ENCODE results near the gene ZNF276. TPM values are rescaled to one million over a fixed set of nuclear protein-coding genes. Genes with fewer than 3 reads are reported as not detected.

The ZNF276 gene
- total and polyA plus RNA-seq, 4 donors: 24.4 to 61.3 (median 42.0) TPM

DNA sequence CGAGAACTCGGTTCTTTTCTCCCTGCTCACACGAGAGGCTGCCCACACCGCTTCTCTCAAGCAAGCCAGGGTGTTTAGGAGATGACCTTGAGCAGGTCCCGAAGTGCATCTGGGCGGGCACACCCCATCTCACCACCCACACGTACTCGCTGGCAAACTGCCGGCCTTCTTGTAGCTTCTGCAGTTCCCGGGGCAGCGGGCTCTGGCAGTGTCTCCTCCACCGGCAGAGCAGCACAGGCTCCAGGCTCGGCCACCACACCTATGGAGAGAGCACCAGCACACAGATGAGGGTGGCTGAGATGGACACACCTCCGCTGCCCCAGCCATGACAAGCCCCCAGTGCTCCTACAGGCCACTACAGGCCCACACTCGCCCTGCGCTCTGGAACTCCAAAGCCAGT lies 23.5 kb downstream of the ZNF276 start:
- Histone ChIP-seq H3K27ac (ENCODE audit: low read depth, low read length) (no peak overlapping the region), H3K36me3 (ENCODE audit: control insufficient read depth, insufficient read depth, low read length) (peaks cover 83% of the 10 kb centered on the region), H3K4me1 (ENCODE audit: control insufficient read depth, insufficient read depth, low read length) (peaks cover 12% of the 10 kb centered on the region), H3K9me3 (ENCODE audit: control insufficient read depth, insufficient read depth, low read length) (no peaks in the 10 kb centered on the region), H3K4me3 (ENCODE audit: low read depth, low read length) (no peak overlapping the region), H3K27me3 (ENCODE audit: control insufficient read depth, insufficient read depth, low read length) (no peaks in the 10 kb centered on the region)
- WGBS (ENCODE audit: insufficient coverage): 95% methylated on average over 10 of the region's 16 CpGs
- DNase-seq (ENCODE audit: low read depth in 4 of 6, low spot score in 6 of 6): no peak

DNA sequence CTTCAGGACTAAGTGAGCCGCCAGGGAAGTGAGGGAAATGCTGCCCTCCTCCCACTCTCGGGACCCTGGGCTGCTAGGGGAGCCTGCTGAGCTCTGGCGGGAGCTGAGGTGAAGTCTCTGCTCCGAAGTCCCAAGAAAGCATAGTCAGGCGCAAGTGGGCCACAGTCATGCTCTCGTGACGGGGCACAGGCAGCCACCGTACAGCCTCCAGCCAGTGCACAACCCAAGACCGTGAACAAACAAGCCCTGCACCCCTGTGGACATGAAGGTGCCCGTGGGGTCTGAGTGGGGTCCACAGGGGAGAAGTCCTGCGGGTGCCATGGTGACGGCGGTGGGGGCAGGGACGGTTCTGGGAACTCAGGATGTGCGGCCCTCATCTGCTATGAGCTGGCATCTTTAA lies 24.7 kb downstream of the ZNF276 start:
- H3K27me3 ChIP-seq (ENCODE audit: control insufficient read depth, insufficient read depth, low read length): no peaks in the 10 kb centered on the region
- DNase-seq (ENCODE audit: low read depth in 4 of 6, low spot score in 6 of 6): no peak
- H3K27ac ChIP-seq (ENCODE audit: low read depth, low read length): no peak overlapping the region
- no peaks in the 10 kb centered on the region for H3K9me3 ChIP-seq (ENCODE audit: control insufficient read depth, insufficient read depth, low read length)
- H3K4me1 ChIP-seq (ENCODE audit: control insufficient read depth, insufficient read depth, low read length): peaks cover 12% of the 10 kb centered on the region
- H3K4me3 ChIP-seq (ENCODE audit: low read depth, low read length): no peak overlapping the region
- 88% methylated on average over 15 of the region's 15 CpGs for WGBS (ENCODE audit: insufficient coverage)
- peaks cover 83% of the 10 kb centered on the region for H3K36me3 ChIP-seq (ENCODE audit: control insufficient read depth, insufficient read depth, low read length)

DNA sequence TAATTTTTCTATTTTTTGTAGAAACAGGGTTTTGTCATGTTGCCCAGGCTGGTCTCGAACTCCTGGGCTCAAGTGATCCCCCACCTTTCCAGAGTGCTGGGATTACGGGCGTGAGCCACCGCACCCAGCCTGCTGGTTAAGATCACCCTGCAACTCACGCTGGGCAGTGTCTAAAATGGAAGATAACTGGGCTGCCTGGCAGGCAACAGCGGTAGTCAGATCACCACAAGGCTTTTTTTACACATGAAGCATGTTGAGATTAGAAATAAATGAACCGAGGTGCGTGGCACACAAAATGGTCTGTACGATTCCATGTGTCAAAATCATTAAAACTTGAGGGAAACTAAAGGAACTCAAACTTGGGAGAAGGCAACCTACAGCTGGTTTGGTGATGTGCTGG lies 26.7 kb downstream of the ZNF276 start:
- peaks cover 73% of the 10 kb centered on the region for H3K36me3 ChIP-seq (ENCODE audit: control insufficient read depth, insufficient read depth, low read length)
- H3K9me3 ChIP-seq (ENCODE audit: control insufficient read depth, insufficient read depth, low read length): no peaks in the 10 kb centered on the region
- no peak overlapping the region for H3K27ac ChIP-seq (ENCODE audit: low read depth, low read length)
- DNase-seq (ENCODE audit: low read depth in 4 of 6, low spot score in 6 of 6): no peak
- 88% methylated on average over 8 of the region's 9 CpGs for WGBS (ENCODE audit: insufficient coverage)
- no peak overlapping the region for H3K4me3 ChIP-seq (ENCODE audit: low read depth, low read length)
- H3K27me3 ChIP-seq (ENCODE audit: control insufficient read depth, insufficient read depth, low read length): no peaks in the 10 kb centered on the region
- peaks cover 12% of the 10 kb centered on the region for H3K4me1 ChIP-seq (ENCODE audit: control insufficient read depth, insufficient read depth, low read length)

DNA sequence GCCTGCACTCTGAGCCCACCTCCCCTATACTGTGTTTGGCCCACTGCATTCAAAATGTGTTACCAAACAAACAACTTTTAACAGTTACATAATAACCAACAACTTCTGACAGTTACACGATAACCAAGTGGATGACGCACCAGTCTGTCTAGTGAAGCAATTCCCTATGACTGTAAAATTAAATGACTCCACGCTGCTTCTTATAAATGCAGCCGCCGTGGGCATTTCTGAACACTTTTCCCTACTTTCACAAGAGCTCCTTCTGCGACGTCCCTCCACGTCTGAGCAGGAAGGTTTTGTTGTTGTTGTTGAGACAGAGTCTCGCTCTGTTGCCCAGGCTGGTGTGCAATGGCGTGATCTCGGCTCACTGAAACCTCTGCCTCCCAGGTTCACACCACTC lies 27.6 kb downstream of the ZNF276 start:
- H3K9me3 ChIP-seq (ENCODE audit: control insufficient read depth, insufficient read depth, low read length): no peaks in the 10 kb centered on the region
- 94% methylated on average over 6 of the region's 11 CpGs for WGBS (ENCODE audit: insufficient coverage)
- H3K36me3 ChIP-seq (ENCODE audit: control insufficient read depth, insufficient read depth, low read length): peaks cover 71% of the 10 kb centered on the region

DNA sequence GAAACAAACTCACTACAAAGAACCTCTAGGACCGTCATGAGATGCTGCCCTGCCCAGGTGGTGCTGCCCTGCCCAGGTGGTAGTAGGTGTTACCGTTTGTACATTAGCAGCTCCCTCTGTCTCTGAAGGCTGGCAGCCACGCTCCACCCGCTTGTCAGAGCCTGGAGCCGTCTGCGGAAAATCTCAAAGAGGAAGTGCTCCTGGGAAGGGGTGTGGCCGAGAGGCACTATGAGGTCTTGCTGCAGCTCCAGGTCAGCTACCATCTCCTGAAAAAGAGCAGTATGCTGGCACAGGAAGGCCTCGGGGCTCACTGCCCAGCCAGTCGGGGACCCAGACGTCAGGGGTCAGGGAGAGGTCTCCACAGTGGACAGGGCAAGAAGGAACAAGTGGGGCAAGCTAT lies 28.3 kb downstream of the ZNF276 start:
- Histone ChIP-seq H3K4me3 (ENCODE audit: low read depth, low read length) (no peak overlapping the region), H3K9me3 (ENCODE audit: control insufficient read depth, insufficient read depth, low read length) (no peaks in the 10 kb centered on the region), H3K27me3 (ENCODE audit: control insufficient read depth, insufficient read depth, low read length) (no peaks in the 10 kb centered on the region), H3K4me1 (ENCODE audit: control insufficient read depth, insufficient read depth, low read length) (peaks cover 12% of the 10 kb centered on the region), H3K27ac (ENCODE audit: low read depth, low read length) (no peak overlapping the region), H3K36me3 (ENCODE audit: control insufficient read depth, insufficient read depth, low read length) (peaks cover 64% of the 10 kb centered on the region)
- 76% methylated on average over 9 of the region's 10 CpGs for WGBS (ENCODE audit: insufficient coverage)
- no peak for DNase-seq (ENCODE audit: low read depth in 4 of 6, low spot score in 6 of 6)

More for the DNA sequence above, 27.6 kb downstream of the ZNF276 start:
- Histone ChIP-seq H3K4me1 (ENCODE audit: control insufficient read depth, insufficient read depth, low read length) (peaks cover 12% of the 10 kb centered on the region), H3K27ac (ENCODE audit: low read depth, low read length) (no peak overlapping the region), H3K4me3 (ENCODE audit: low read depth, low read length) (no peak overlapping the region), H3K27me3 (ENCODE audit: control insufficient read depth, insufficient read depth, low read length) (no peaks in the 10 kb centered on the region)
- no peak for DNase-seq (ENCODE audit: low read depth in 4 of 6, low spot score in 6 of 6)

DNA sequence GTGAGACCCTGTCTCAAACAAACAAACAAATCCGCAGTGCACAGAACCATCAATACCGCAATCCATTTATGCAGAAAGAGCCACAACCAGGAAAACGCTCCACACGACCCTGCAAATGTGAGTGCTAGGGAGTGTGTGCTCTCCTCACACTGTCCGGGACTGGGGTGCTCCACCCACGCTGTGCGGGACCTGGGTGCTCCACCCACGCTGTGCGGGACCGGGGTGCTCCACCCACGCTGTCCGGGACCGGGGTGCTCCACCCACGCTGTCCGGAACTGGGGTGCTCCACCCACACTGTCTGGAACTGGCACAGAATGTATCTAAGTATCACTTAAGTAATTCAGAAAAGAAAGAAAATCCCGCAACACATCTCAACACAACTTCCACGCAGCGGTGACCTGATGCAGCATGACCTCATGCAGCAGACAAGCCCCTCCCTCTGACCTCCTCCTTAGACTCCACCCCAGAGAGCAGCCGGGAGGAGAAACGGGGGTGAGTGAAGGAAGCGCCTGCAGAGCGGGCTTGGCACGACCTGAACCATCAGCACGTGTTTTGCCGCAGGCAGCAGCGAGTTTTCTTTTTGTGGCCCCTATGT lies 38.5 kb downstream of the ZNF276 start:
- H3K36me3 ChIP-seq (ENCODE audit: control insufficient read depth, insufficient read depth, low read length): peaks cover 71% of the 10 kb centered on the region
- 84% methylated on average over 17 of the region's 26 CpGs for WGBS (ENCODE audit: insufficient coverage)

DNA sequence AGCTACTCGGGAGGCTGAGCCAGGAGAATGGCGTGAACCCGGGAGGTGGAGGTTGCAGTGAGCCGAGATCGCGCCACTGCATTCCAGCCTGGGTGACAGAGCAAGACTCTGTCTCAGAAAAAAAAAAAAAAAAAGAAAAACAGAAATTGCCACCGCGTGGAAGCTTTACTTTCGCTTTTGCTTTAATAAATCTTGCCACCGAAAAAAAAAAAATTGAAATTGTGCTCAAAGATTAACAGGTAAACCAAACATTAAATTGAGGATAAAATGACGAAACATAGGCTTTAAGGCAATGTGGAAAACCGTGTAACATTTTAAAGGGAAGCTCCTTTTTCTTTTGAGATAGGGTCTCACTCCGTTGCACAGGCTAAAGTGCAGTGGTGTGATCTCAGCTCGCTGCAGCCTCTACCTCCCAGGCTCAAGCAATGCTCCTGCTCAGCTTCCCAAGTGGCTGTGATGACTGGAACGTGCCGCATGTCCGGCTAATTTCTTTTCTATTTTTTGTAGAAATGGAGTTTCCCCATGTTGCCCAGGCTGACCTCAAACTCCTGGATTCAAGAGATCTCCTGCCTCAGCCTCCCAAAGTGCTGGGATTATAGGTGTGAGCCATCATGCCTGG lies 40.1 kb downstream of the ZNF276 start:
- no peaks in the 10 kb centered on the region for H3K27me3 ChIP-seq (ENCODE audit: control insufficient read depth, insufficient read depth, low read length)
- H3K9me3 ChIP-seq (ENCODE audit: control insufficient read depth, insufficient read depth, low read length): no peaks in the 10 kb centered on the region
- H3K4me1 ChIP-seq (ENCODE audit: control insufficient read depth, insufficient read depth, low read length): no peaks in the 10 kb centered on the region
- no peak overlapping the region for H3K4me3 ChIP-seq (ENCODE audit: low read depth, low read length)
- 97% methylated on average over 5 of the region's 17 CpGs for WGBS (ENCODE audit: insufficient coverage)
- H3K27ac ChIP-seq (ENCODE audit: low read depth, low read length): no peak overlapping the region
- no peak for DNase-seq (ENCODE audit: low read depth in 4 of 6, low spot score in 6 of 6)
- peaks cover 75% of the 10 kb centered on the region for H3K36me3 ChIP-seq (ENCODE audit: control insufficient read depth, insufficient read depth, low read length)

More for the DNA sequence above, 38.5 kb downstream of the ZNF276 start:
- H3K27me3 ChIP-seq (ENCODE audit: control insufficient read depth, insufficient read depth, low read length): no peaks in the 10 kb centered on the region
- H3K27ac ChIP-seq (ENCODE audit: low read depth, low read length): no peak overlapping the region
- no peak for DNase-seq (ENCODE audit: low read depth in 4 of 6, low spot score in 6 of 6)
- no peaks in the 10 kb centered on the region for H3K9me3 ChIP-seq (ENCODE audit: control insufficient read depth, insufficient read depth, low read length)
- no peak overlapping the region for H3K4me3 ChIP-seq (ENCODE audit: low read depth, low read length)
- H3K4me1 ChIP-seq (ENCODE audit: control insufficient read depth, insufficient read depth, low read length): no peaks in the 10 kb centered on the region

DNA sequence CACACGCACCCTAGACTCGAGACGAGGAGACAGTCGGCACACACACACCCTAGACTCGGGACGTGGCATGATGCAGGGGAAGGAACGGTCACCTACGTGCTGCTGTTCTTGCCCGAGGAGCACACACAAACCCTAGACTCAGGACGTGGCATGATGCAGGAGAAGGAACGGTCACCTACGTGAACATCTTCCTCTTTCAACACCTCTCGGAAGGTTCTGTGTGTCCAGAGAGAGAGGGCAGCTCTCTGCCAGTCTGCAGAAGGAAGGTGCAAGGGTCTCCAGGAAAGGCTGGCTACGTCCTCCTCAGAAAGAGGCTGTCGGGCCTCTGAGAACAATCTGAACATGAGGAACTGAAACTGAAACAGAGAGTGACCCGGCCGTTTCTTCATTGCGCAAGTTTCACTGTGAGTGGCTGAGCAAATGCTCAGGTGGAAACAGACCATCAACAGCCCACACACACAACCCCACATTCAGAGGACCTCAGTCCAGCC lies 43.4 kb downstream of the ZNF276 start:
- Histone ChIP-seq H3K9me3 (ENCODE audit: control insufficient read depth, insufficient read depth, low read length) (no peaks in the 10 kb centered on the region), H3K4me3 (ENCODE audit: low read depth, low read length) (no peak overlapping the region), H3K4me1 (ENCODE audit: control insufficient read depth, insufficient read depth, low read length) (no peaks in the 10 kb centered on the region), H3K36me3 (ENCODE audit: control insufficient read depth, insufficient read depth, low read length) (peaks cover 80% of the 10 kb centered on the region), H3K27ac (ENCODE audit: low read depth, low read length) (no peak overlapping the region), H3K27me3 (ENCODE audit: control insufficient read depth, insufficient read depth, low read length) (no peaks in the 10 kb centered on the region)
- WGBS (ENCODE audit: insufficient coverage): 97% methylated on average over 16 of the region's 18 CpGs
- DNase-seq (ENCODE audit: low read depth in 4 of 6, low spot score in 6 of 6): no peak

DNA sequence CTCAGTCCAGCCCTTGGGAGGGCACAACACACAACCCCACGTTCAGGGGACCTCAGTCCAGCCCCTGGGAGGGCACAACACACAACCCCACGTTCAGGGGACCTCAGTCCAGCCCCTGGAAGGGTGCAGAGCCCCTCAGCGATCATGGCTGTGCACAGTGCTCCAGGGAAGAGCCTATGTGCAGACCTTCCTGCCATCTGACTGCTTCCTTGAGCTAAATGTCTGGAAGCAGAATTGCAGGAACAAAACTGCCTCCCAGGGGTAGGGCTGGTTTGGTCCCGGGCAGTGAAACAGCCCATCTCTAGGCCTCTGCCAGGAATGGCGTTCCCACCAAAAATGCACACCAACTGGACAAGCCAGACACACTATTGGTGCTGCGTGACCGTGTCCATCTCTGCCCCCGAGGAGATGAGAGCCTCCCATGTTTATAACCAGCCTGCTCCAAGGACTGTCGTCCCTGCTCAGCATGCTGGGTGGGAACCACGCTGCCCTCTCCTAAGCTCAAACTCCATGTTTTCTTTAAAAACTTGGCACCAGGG lies 44.0 kb downstream of the ZNF276 start:
- no peak overlapping the region for H3K4me3 ChIP-seq (ENCODE audit: low read depth, low read length)
- H3K27ac ChIP-seq (ENCODE audit: low read depth, low read length): no peak overlapping the region
- no peak for DNase-seq (ENCODE audit: low read depth in 4 of 6, low spot score in 6 of 6)
- H3K27me3 ChIP-seq (ENCODE audit: control insufficient read depth, insufficient read depth, low read length): no peaks in the 10 kb centered on the region
- H3K9me3 ChIP-seq (ENCODE audit: control insufficient read depth, insufficient read depth, low read length): no peaks in the 10 kb centered on the region
- peaks cover 80% of the 10 kb centered on the region for H3K36me3 ChIP-seq (ENCODE audit: control insufficient read depth, insufficient read depth, low read length)
- 89% methylated on average over 9 of the region's 10 CpGs for WGBS (ENCODE audit: insufficient coverage)
- no peaks in the 10 kb centered on the region for H3K4me1 ChIP-seq (ENCODE audit: control insufficient read depth, insufficient read depth, low read length)

DNA sequence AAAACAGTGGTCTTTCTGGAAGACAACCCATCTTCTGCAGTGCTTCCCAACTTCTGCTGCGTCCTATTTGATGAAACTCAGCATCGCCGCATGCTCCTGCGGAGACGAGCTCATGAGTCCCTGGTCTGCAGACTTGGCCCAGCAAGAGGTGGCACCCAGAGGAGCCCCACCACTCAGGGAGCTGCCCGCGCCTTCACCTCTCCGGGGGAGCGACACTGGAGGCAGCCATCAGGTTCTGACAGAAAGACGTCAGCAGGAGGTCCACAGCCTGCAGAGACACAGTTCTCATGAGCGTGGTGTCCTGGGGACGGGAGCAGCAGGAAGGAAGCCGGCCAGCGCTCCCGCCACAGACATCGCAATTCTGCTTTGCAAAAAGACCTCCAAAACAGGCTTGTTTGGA lies 49.0 kb downstream of the ZNF276 start:
- Histone ChIP-seq H3K4me1 (ENCODE audit: control insufficient read depth, insufficient read depth, low read length) (no peaks in the 10 kb centered on the region), H3K9me3 (ENCODE audit: control insufficient read depth, insufficient read depth, low read length) (no peaks in the 10 kb centered on the region), H3K4me3 (ENCODE audit: low read depth, low read length) (no peak overlapping the region), H3K36me3 (ENCODE audit: control insufficient read depth, insufficient read depth, low read length) (peaks cover 80% of the 10 kb centered on the region), H3K27me3 (ENCODE audit: control insufficient read depth, insufficient read depth, low read length) (no peaks in the 10 kb centered on the region), H3K27ac (ENCODE audit: low read depth, low read length) (no peak overlapping the region)
- DNase-seq (ENCODE audit: low read depth in 4 of 6, low spot score in 6 of 6): no peak
- WGBS (ENCODE audit: insufficient coverage): 91% methylated on average over 16 of the region's 16 CpGs

Data from spinal cord (tissue), 10 donors.